Astrocyte (in vitro differentiated cells and primary cell): ENCODE results near the gene ARHGEF37. TPM values are rescaled to one million over a fixed set of nuclear protein-coding genes. Genes with fewer than 3 reads are reported as not detected.

ENCODE experiments used
- DNase-seq: peaks from one replicate; pipeline ENCODE4 v3.0.0-alpha.2; 2010; ENCODE audit warnings: low read depth
- FAIRE-seq: peaks from 2 replicates; lab custom pipeline; 2011; peaks lifted over from hg19 to GRCh38; lab: Jason Lieb, UNC
- H2AFZ ChIP-seq: 2 replicates; pipeline ENCODE4 v1.6.0; 2012; ENCODE audit warnings: low read depth, low read length, inconsistent platforms
- H3K27ac ChIP-seq: 2 replicates; pipeline ENCODE4 v1.5.1; 2011; ENCODE audit warnings: low read depth, low read length, inconsistent platforms
- H3K27me3 ChIP-seq: 2 replicates; pipeline ENCODE4 v1.6.0; 2011; ENCODE audit warnings: low read length, inconsistent platforms; ENCODE audit not compliant: insufficient read depth
- H3K36me3 ChIP-seq: 2 replicates; pipeline ENCODE4 v1.5.1; 2011; ENCODE audit warnings: low read length, inconsistent platforms; ENCODE audit not compliant: insufficient read depth
- H3K4me1 ChIP-seq: 2 replicates; pipeline ENCODE4 v1.5.1; 2011; ENCODE audit warnings: low read length, inconsistent platforms; ENCODE audit not compliant: insufficient read depth
- H3K4me2 ChIP-seq: 2 replicates; pipeline ENCODE4 v1.6.0; 2012; ENCODE audit warnings: low read length, inconsistent platforms
- H3K4me3 ChIP-seq: 2 replicates; pipeline ENCODE4 v1.5.1; 2011; ENCODE audit warnings: low read depth, mild to moderate bottlenecking, low read length, inconsistent platforms; ENCODE audit not compliant: insufficient read depth
- H3K79me2 ChIP-seq: 2 replicates; pipeline ENCODE4 v1.6.0; 2012; ENCODE audit warnings: mild to moderate bottlenecking, low read length, inconsistent platforms; ENCODE audit not compliant: insufficient read depth
- H3K9ac ChIP-seq: 2 replicates; pipeline ENCODE4 v1.6.0; 2012; ENCODE audit warnings: mild to moderate bottlenecking, low read length, inconsistent platforms
- H3K9me3 ChIP-seq: 2 replicates; pipeline ENCODE4 v1.5.1; 2012; ENCODE audit warnings: low read depth, mild to moderate bottlenecking, low read length, inconsistent platforms; ENCODE audit not compliant: insufficient read depth
- H4K20me1 ChIP-seq: 2 replicates; pipeline ENCODE4 v1.6.0; 2012; ENCODE audit warnings: low read length, inconsistent platforms; ENCODE audit not compliant: insufficient read depth
- H3K27ac Mint-ChIP-seq: one replicate; pipeline ENCODE4 v1.8.0; 2021; ENCODE audit warnings: mild to moderate bottlenecking, mixed read lengths; ENCODE audit not compliant: unreplicated experiment
- H3K27me3 Mint-ChIP-seq: one replicate; pipeline ENCODE4 v1.8.0; 2021; ENCODE audit warnings: low read depth, mixed read lengths; ENCODE audit not compliant: unreplicated experiment
- H3K36me3 Mint-ChIP-seq: one replicate; pipeline ENCODE4 v1.8.0; 2021; ENCODE audit warnings: low read depth, mixed read lengths; ENCODE audit not compliant: unreplicated experiment
- H3K4me1 Mint-ChIP-seq: one replicate; pipeline ENCODE4 v1.8.0; 2021; ENCODE audit warnings: low read depth, mixed read lengths; ENCODE audit not compliant: unreplicated experiment
- H3K4me3 Mint-ChIP-seq: one replicate; pipeline ENCODE4 v1.8.0; 2021; ENCODE audit warnings: mild to moderate bottlenecking, moderate library complexity, mixed read lengths; ENCODE audit not compliant: unreplicated experiment
- H3K9me3 Mint-ChIP-seq: one replicate; pipeline ENCODE4 v1.8.0; 2021; ENCODE audit warnings: mild to moderate bottlenecking, mixed read lengths; ENCODE audit not compliant: unreplicated experiment
- EZH2 ChIP-seq: IDR thresholded peaks from 2 replicates; pipeline ENCODE4 v1.6.1; 2012; ENCODE audit warnings: mild to moderate bottlenecking, low read length, inconsistent platforms; ENCODE audit not compliant: insufficient read depth
- total RNA-seq: library from RNA; stranded (reverse); gene quantifications from 2 replicates; pipeline ENCODE4 v1.2.1, GENCODE V29; 2021
- TF ChIP-seq, protein P1 (sequence below): IDR thresholded peaks from 2 replicates; pipeline ENCODE4 v1.5.1; 2011; ENCODE audit warnings: low read depth, mild to moderate bottlenecking, inconsistent platforms, low read length, moderate library complexity; ENCODE audit not compliant: insufficient read depth

Gene ARHGEF37
- total RNA-seq, 1 donor from 2014 or later = 2.3 TPM

DNA sequence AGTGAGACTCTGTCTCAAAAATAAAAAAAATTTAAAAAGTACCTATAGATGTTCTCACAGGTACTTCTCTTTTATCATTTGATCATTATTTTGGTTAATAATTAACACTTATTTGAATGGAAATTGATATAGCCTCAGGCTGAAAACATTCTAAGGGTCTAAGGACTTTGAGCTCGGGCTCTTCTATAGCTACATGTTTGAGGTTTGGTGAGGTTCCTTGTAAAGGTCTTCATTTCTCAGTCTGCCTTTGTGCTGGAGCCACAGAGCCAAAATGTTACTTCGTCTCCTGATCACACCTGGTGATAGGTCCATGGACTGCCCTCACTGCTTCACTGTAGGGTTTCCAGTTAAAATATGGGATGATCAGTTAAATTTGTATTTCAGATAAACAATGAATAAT, 22.6 kb downstream of the ARHGEF37 start:
- Histone ChIP-seq H3K9me3 (no peaks in the 10 kb centered on the region), H3K36me3 (no peaks in the 10 kb centered on the region), H3K27ac (no peak overlapping the region), H3K9ac (no peak overlapping the region), H3K4me2 (no peak overlapping the region), H3K4me1 (peaks cover 7% of the 10 kb centered on the region), H3K27me3 (no peaks in the 10 kb centered on the region), H3K79me2 (no peaks in the 10 kb centered on the region), H2AFZ (no peak overlapping the region), H4K20me1 (no peaks in the 10 kb centered on the region), H3K4me3 (no peak overlapping the region)
- FAIRE-seq = no peak
- peaks cover 8% of the 10 kb centered on the region for H3K4me1 Mint-ChIP-seq
- no peak for DNase-seq
- no peaks in the 10 kb centered on the region for H3K27me3 Mint-ChIP-seq
- no peak overlapping the region for H3K4me3 Mint-ChIP-seq
- no peak overlapping the region for H3K27ac Mint-ChIP-seq
- TF ChIP-seq, protein P1, sequence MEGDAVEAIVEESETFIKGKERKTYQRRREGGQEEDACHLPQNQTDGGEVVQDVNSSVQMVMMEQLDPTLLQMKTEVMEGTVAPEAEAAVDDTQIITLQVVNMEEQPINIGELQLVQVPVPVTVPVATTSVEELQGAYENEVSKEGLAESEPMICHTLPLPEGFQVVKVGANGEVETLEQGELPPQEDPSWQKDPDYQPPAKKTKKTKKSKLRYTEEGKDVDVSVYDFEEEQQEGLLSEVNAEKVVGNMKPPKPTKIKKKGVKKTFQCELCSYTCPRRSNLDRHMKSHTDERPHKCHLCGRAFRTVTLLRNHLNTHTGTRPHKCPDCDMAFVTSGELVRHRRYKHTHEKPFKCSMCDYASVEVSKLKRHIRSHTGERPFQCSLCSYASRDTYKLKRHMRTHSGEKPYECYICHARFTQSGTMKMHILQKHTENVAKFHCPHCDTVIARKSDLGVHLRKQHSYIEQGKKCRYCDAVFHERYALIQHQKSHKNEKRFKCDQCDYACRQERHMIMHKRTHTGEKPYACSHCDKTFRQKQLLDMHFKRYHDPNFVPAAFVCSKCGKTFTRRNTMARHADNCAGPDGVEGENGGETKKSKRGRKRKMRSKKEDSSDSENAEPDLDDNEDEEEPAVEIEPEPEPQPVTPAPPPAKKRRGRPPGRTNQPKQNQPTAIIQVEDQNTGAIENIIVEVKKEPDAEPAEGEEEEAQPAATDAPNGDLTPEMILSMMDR = no peak
- no peak for TF ChIP-seq EZH2
- H3K36me3 Mint-ChIP-seq = no peaks in the 10 kb centered on the region
- peaks cover 5% of the 10 kb centered on the region for H3K9me3 Mint-ChIP-seq

DNA sequence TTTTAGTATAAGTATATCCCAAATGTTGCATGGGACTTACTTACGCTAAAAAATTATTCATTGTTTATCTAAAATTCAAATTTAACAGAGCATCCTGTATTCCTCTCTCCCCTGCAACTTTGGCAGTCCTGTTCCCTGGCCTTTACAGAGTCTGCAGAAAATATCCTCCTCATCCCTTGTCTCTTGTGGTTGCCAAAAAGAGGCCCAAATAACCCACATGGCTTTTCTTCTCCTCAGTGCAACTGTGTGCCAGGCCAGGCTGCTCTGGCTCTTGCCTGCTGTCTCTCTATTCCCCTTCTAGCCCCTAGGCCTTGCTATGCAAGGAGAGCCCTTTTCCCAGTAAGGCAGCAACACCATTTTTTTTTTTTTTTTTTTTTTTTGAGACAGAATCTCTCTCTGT, 23.0 kb downstream of the ARHGEF37 start:
- DNase-seq = no peak
- no peak overlapping the region for H3K27ac Mint-ChIP-seq

More for the DNA sequence above, 23.0 kb downstream of the ARHGEF37 start:
- H3K4me1 ChIP-seq = peaks cover 7% of the 10 kb centered on the region
- Mint-ChIP-seq H3K4me3 (no peak overlapping the region), H3K36me3 (peaks cover 2% of the 10 kb centered on the region), H3K4me1 (peaks cover 10% of the 10 kb centered on the region), H3K9me3 (peaks cover 6% of the 10 kb centered on the region), H3K27me3 (no peaks in the 10 kb centered on the region)
- H3K4me3 ChIP-seq = no peak overlapping the region
- H3K36me3 ChIP-seq = no peaks in the 10 kb centered on the region
- no peaks in the 10 kb centered on the region for H3K9me3 ChIP-seq
- H4K20me1 ChIP-seq = no peaks in the 10 kb centered on the region
- no peak overlapping the region for H2AFZ ChIP-seq
- no peak overlapping the region for H3K27ac ChIP-seq
- H3K79me2 ChIP-seq = no peaks in the 10 kb centered on the region
- FAIRE-seq = no peak
- H3K27me3 ChIP-seq = no peaks in the 10 kb centered on the region
- no peak overlapping the region for H3K4me2 ChIP-seq
- H3K9ac ChIP-seq = no peak overlapping the region
- TF ChIP-seq EZH2 = no peak
- TF ChIP-seq, protein P1 = no peak
